Measurements from ENCODE around the gene HES1.
A peak's percentile ranks its signal among the peaks of the same experiment; 100 is the strongest.

HES1 gene

DNA sequence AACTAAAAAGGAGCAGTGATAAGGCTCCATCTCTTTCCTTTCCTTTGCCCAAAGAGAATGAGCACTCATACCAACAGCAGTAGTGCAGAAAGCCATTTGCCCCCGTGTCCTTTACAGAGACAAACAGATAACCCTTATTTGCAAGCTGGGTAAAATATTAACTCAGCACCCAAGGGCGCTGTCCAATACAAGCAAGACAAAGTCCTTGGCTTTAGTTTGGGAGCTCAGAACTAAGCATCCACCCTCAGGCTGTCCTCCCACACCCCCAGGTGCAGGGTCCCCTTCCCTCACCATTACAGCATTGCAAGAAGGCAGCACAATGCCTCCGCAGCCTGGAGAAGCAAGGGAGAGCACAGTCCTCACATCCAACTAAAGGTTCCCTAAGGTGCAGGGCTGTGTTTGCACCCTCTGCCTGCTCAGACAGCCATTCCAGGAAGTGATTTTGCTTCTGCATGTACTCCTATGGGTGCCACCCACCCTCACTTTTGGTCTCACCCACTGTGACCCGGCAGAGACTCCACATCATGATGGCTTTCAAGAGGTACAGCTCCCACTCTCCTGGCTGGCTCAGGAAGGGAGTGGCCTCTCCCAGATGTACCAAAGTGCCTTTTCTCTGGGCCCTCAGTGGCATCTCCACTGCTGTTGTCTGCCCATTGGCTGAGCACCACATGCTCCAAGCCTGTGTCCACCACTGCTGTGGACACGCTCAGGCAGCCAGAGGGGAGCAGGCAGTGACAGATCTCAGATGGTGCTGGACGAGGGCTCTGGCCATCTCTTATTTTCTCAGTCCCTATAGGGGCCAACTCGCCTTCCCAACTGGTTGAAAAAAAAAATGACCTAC lies 34.1 kb upstream of the HES1 start:
- DNase-seq (ENCODE audit: low read depth, low spot score) = no peak
- no peak overlapping the region for H3K27ac ChIP-seq

DNA sequence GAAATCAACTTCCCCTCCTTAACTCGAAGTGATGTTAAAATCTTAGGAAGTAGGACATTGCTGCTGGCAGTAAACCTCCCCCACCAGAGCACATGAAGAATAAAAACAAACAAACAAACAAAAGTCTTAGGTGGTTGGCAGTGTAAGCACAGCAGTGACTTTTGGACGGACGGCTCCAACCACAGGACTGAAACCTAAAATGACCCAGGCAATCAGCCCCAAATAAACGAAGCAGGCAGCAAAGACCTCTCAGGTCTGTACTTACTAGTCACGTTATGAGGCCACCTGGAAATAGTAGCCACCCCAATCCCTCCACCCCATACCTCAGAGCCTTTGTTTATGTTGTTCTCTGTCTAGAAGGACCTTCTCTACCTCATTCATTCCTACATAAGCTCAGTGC lies 33.5 kb upstream of the HES1 start:
- H3K27ac ChIP-seq = no peak overlapping the region
- no peak for DNase-seq (ENCODE audit: low read depth, low spot score)

DNA sequence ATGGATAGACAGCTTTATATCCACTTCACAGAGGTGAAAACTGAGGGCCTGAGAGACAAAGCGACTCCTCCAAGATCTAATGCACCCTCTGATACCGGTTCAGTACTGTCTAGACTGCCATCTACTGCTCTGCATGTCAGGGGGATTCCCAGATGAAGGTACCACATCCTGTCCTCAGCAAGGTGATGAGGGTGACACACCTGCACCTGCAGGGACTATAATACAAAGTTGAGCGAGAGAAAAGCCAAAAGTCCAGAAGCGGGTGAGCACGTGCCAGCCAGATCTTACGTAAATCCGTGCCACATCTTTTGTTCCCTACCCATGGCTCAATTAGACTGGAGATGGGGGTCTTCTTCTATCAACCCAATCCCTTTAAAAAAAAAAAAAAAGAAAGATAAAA lies 32.4 kb upstream of the HES1 start:
- no peak for DNase-seq (ENCODE audit: low read depth, low spot score)

GRCh38 chr3:194103983-194104751 lies 31.8 kb upstream of the HES1 start:
- no peak for DNase-seq (ENCODE audit: low read depth, low spot score)

More for the DNA sequence above, 32.4 kb upstream of the HES1 start:
- no peak overlapping the region for H3K27ac ChIP-seq

GRCh38 chr3:194105292-194105691 lies 30.7 kb upstream of the HES1 start:
- no peak overlapping the region for H3K27ac ChIP-seq
- no peak for DNase-seq (ENCODE audit: low read depth, low spot score)

More at GRCh38 chr3:194103983-194104751, 31.8 kb upstream of the HES1 start:
- no peak overlapping the region for H3K27ac ChIP-seq

DNA sequence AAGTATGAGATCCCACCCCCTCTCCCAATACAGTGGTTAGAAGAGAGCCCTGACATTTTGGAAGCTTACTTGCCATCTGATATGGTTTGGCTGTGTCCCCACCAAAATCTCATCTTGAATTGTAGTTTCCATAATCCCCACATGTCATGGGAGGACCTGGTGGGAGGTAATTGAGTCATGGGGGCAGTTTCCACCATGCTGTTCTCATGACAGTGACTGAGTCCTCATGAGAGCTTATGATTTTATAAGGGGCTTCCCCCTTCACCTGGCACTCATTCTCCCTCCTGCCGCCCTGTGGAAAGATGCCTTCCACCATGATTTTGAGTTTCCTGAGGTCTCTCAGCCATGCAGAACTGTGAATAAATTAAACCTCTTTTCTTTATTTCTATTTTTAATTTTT lies 28.8 kb upstream of the HES1 start:
- H3K27ac ChIP-seq = no peak overlapping the region
- no peak for DNase-seq (ENCODE audit: low read depth, low spot score)

DNA sequence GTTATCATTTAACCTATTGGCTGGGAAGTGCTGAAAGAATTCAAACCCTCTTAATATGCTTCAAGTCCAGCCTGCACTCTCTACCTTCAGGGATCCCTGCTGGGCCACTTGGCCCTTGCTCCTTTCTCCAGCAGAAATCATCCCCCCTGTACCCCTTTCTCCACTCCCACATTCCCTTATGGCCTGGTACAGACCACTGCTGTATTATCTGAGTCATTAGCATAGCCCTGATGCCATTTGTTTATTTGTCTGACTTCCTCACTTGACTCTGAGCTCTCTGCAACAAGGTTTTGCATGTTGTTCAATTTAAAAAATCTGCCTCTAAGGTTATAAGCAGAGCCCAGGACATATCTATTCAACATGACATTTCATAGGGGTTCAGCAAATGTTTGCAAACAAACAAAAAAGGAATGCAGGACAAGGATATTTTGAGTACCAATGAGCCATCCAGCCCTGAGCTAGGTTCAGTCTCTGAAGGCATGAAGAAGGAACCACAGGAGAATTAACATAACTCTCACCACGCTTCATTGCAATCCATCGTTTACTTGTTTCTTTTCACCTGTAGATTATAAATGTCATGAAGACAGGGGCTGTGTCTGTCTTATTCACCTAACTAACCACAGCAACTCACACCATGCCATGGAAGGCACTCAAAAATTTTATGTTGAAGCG lies 26.6 kb upstream of the HES1 start:
- DNase-seq (ENCODE audit: low read depth, low spot score) = no peak
- H3K27ac ChIP-seq = no peak overlapping the region

DNA sequence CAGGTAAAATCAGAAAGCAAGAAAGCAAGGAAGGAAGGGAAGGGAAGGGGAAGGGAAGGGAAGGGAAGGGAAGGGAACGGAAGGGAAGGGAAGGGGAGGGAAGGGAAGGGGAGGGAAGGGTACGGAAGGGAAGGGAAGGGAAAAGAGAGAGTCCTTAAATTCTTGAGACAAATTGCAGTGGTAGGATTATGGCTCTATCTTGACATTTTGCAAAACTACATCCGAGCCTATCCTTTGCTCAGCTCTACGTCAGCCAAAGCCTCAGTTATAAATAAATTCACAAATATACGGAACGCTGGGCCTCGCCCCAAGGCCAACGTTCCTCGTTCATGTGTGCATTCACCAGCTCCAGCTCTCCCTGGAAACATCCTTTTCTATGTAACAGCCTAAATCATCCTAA lies 25.5 kb upstream of the HES1 start:
- H3K27ac ChIP-seq = no peak overlapping the region
- DNase-seq (ENCODE audit: low read depth, low spot score) = no peak

GRCh38 chr3:194111336-194111735 lies 24.6 kb upstream of the HES1 start:
- H3K27ac ChIP-seq = no peak overlapping the region
- no peak for DNase-seq (ENCODE audit: low read depth, low spot score)

GRCh38 chr3:194112120-194113106 lies 23.5 kb upstream of the HES1 start:
- peak; percentile 79 for DNase-seq (ENCODE audit: low read depth, low spot score)
- H3K27ac ChIP-seq = no peak overlapping the region

GRCh38 chr3:194114123-194114522 lies 21.8 kb upstream of the HES1 start:
- no peak overlapping the region for H3K27ac ChIP-seq
- DNase-seq (ENCODE audit: low read depth, low spot score) = no peak

DNA sequence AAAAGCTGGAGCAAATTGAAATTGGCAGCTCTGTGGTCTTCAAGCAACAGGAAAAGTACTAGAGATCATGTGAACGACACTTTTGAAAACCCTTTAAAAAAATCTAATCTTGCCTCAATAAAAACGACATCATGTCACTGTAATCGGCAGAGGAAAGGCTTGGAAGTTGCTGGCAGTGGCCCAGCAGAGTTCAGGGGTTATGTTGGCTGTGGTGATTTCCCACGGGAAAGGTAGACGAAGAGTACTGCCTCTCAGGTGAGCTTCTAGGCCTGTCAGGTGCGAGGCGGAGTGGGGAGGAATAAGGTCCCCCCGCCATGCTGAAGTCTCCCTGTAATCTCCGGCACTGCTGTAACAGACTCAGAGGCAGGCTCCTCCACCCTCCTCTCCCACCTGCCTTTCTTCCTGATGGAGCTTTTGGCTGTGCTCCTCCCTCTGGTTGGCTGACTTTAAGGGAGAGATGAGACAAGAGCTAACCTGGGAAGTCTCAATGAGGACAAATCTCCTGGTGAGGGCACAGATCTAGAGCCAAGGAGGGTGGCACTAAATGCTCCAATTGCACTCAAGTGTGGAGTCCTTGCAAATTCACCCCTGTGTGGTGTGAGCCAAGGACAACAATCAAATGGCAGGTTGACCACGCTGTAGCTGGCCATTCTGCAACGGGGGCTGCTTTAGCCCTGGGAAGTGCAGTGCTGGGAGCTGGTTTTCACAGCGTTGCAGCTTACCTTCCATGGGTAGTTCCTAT lies 18.7 kb upstream of the HES1 start:
- no peak overlapping the region for H3K27ac ChIP-seq
- no peak for DNase-seq (ENCODE audit: low read depth, low spot score)

- H3K27ac ChIP-seq = no peak overlapping the region
- DNase-seq (ENCODE audit: low read depth, low spot score) = no peak
Observed at GRCh38 chr3:194118920-194119319, 17.0 kb upstream of the HES1 start.

DNA sequence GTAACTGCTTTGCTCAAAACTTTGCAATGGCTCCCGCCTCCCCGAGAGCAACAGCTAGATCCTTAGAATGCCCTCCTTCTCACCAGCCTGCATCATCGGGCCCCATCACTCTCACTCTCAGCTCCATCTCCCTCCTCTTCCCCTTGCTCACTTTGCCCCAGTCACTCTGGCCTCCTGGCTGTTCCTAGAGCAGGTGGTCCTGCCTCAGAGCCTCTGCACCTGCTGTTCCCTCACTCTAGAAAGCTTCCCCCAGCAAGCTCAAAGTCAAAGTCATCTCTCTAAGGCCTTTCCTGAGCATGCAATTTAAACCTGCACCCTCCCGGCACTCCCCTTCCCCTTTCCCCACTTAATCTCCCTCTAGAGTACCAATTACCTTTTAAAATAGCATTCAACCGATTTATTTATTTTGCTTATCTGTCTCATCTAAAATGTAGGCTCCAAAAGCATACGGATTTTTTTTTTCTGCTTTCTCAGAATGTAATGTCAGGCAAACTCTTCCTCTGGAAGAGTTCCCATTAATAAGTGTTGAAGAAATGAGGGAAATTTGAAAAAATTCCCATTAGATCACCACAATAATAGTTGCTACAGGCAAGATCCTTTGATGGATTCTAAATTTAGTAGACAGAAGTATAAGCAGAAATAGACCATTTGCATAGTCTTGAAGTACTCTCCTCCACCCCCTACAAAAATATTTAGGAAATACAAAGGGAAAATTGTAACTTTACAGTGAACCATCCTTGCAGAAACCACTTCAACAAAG lies 15.9 kb upstream of the HES1 start:
- DNase-seq (ENCODE audit: low read depth, low spot score) = no peak

DNA sequence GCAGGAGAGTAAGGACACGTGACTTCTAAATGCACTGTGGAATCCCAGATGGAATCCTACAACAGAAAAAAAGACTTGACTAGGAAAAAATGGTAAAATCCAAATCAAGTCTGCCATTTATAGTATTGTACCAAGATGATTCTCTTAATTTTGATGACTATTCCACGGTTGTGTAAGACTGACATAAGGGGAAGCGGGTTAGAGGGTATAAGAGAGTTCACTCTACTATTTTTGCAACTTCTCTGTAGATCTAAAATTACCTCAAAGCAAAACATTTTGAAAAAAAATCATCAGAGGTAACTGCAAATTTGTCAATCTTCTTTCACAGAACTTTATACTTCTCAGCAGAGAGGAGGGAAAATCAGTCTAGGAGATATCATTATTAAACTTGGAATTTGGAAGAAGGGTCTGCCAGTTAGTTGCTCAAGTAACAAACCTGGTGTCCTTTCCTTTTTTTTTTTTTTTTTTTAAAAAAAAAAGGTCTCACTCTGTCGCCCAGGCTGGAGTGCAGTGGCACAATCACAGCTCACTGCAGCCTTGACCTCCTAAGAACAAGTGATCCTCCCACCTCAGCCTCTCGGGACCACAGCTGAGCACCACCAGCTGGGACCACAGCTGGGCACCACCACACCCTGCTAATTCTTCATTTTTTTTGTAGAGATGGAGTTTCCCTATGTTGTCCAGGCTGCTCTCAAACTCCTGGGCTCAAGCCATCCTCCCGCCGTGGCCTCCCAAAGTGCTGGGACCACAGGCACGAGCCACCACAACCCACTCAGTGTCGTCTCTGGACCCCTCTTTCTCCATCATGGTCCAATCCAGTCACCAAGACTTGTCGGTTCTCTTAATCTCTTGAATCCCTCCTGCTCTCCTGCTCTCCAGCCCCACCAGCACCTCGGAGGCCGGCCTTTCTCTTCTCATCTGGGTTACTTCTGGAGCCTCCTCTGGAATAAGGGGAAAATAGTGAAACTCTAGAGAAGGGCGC lies 14.9 kb upstream of the HES1 start:
- H3K27ac ChIP-seq = no peak overlapping the region
- no peak for DNase-seq (ENCODE audit: low read depth, low spot score)

More for the DNA sequence above, 15.9 kb upstream of the HES1 start:
- no peak overlapping the region for H3K27ac ChIP-seq

DNA sequence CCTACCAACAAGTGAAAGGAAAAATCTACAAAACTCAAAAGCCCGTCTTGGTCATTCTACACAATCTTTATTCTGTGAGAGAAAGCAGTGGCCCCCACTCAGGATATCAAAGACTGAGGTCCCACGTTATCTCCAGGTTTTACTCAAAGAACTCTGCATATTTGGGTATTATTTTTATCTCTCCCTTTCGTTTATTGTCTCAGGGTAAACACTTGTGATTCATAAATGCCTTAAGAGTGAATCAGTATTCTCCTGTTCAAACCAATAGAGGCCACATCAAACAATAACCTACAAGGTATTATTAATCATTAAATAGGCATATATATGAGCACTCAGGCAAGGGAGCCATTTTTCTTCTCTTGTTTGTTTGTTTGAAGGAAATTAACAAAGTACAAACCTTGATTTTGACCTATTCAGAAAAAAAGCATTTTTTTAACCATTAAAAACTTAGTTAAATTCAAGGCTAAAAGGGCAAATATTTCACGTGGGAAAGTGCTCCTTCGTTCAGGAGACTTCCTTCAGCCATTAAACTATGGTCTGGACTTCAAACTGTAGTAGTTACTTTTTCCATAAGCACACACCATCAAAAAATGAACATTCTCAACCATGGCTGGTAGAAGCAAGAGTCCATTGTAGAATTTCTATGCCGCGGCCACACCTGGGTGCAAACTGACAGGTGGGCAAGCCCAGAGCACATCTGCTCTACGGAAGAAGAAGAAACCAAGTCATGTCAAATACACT lies 13.9 kb upstream of the HES1 start:
- H3K27ac ChIP-seq = no peak overlapping the region
- DNase-seq (ENCODE audit: low read depth, low spot score) = no peak

DNA sequence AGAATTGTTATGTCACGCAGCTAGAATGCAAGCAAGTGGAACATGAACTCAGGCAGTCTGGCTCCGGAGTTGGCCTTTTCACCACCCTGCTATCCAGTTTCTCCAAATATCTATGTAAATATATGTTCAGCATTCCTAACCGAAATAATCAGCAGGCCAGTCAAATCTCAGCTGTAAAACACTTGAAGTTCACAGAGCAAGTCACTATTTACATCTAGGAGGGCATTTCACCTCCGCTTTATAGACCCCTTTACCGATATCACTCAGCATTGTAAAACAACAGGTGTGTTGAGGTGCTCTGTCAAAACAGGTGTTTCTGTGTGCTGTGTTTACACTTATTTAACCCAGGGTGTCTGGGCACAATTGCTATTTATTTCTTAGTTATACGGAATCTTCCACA lies 12.2 kb upstream of the HES1 start:
- DNase-seq (ENCODE audit: low read depth, low spot score) = no peak
- H3K27ac ChIP-seq = no peak overlapping the region

Data from epithelial cell of prostate (primary cell).